Activated CD8-positive, alpha-beta T cell treated with anti-CD3 and anti-CD28 coated beads for 36 hours (primary cell): ENCODE results near the gene FLNA. TPM values are rescaled to one million over a fixed set of nuclear protein-coding genes. Genes with fewer than 3 reads are reported as not detected.

Experiments
- ATAC-seq: fragments of 200-7000 bp; cut with Tn5 transposase; one replicate; pipeline ENCODE4 v1.10.0; 2021; ENCODE audit warnings: mild to moderate bottlenecking, moderate library complexity
- CTCF ChIA-PET: fragments of 350-600 bp; sonication (Branson Sonifier 250); formaldehyde crosslinking; loops from one replicate; lab custom pipeline; 2021; ENCODE audit warnings: antibody characterized with exemption; lab: Charles Lee
- POLR2A ChIA-PET: fragments of 350-600 bp; sonication (Branson Sonifier 250); formaldehyde crosslinking; loops from one replicate; lab custom pipeline; 2021; ENCODE audit warnings: antibody characterized with exemption; lab: Charles Lee
- DNase-seq: peaks from one replicate; pipeline ENCODE4 v3.0.0-alpha.2; 2020
- H3K27ac Mint-ChIP-seq: one replicate; pipeline ENCODE4 v1.8.0; 2021; ENCODE audit warnings: mild to moderate bottlenecking, mixed read lengths
- H3K27me3 Mint-ChIP-seq: one replicate; pipeline ENCODE4 v1.8.0; 2021; ENCODE audit warnings: mixed read lengths
- H3K36me3 Mint-ChIP-seq: one replicate; pipeline ENCODE4 v1.8.0; 2021; ENCODE audit warnings: low read depth, mixed read lengths
- H3K4me1 Mint-ChIP-seq: one replicate; pipeline ENCODE4 v1.8.0; 2021; ENCODE audit warnings: low read depth, mixed read lengths
- H3K4me3 Mint-ChIP-seq: one replicate; pipeline ENCODE4 v1.8.0; 2021; ENCODE audit warnings: mild to moderate bottlenecking, moderate library complexity, mixed read lengths
- H3K9me3 Mint-ChIP-seq: one replicate; pipeline ENCODE4 v1.8.0; 2021; ENCODE audit warnings: mixed read lengths
- intact Hi-C: fragments of 100-400 bp; cut with micrococcal nuclease; formaldehyde crosslinking; loops from one replicate; pipeline ENCODE4 v1.10.0; 2022
- total RNA-seq, 2 experiments: library from RNA; stranded (reverse); gene quantifications; one replicate each; pipeline ENCODE4 v1.2.3, GENCODE V29; 2021
- TF ChIP-seq, protein P1 (sequence below): fragments of 200-600 bp; IDR thresholded peaks from one replicate; pipeline ENCODE4 v1.8.0; 2022; ENCODE audit warnings: antibody characterized with exemption, mild to moderate bottlenecking

FLNA gene
- total RNA-seq, 2 experiments from 2014 or later: 1,057 to 1,091 TPM

DNA sequence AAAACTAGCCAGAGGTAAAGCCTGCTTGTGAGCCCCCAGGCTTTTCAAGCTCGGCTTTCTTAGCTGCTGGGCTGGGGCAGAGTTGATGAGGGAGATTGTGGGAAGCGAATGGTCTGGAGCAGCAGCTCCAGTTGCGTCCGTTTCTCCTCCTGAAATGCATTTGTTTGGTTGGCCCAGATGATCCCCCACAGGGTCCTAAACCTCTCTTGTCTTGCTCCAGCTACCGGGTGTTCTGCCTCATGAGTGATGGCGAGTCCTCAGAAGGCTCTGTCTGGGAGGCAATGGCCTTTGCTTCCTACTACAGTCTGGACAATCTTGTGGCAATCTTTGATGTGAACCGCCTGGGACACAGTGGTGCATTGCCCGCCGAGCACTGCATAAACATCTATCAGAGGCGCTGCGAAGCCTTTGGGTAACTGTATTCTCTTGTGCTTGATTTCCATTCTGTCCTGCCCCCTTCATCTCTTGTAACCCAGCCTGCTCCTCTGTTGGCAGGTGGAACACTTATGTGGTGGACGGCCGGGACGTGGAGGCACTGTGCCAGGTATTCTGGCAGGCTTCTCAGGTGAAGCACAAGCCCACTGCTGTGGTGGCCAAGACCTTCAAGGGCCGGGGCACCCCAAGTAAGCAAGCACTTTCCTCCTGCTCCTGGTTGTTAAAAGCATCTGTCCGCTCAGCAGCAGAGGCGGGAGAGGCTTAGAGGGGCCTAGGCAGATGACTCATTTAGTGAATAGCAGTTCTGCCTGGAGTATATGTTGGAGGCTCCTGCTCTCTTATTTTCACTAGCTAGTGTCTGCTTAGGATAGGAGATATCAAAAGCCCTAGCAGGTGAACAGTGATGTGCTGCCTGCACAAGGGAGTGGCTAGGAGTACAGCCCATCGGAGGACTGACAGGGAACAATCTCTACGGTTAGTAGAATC, 63.6 kb downstream of the FLNA start:
- peaks cover 63% of the 10 kb centered on the region for H3K4me1 Mint-ChIP-seq
- H3K36me3 Mint-ChIP-seq: no peaks in the 10 kb centered on the region
- ChIA-PET POLR2A (no interaction called here), CTCF (no interaction called here)
- peak; percentile 37 for ATAC-seq
- no peaks in the 10 kb centered on the region for H3K27me3 Mint-ChIP-seq
- TF ChIP-seq, protein P1, sequence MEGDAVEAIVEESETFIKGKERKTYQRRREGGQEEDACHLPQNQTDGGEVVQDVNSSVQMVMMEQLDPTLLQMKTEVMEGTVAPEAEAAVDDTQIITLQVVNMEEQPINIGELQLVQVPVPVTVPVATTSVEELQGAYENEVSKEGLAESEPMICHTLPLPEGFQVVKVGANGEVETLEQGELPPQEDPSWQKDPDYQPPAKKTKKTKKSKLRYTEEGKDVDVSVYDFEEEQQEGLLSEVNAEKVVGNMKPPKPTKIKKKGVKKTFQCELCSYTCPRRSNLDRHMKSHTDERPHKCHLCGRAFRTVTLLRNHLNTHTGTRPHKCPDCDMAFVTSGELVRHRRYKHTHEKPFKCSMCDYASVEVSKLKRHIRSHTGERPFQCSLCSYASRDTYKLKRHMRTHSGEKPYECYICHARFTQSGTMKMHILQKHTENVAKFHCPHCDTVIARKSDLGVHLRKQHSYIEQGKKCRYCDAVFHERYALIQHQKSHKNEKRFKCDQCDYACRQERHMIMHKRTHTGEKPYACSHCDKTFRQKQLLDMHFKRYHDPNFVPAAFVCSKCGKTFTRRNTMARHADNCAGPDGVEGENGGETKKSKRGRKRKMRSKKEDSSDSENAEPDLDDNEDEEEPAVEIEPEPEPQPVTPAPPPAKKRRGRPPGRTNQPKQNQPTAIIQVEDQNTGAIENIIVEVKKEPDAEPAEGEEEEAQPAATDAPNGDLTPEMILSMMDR: no peak
- no peaks in the 10 kb centered on the region for H3K9me3 Mint-ChIP-seq
- H3K4me3 Mint-ChIP-seq: no peak overlapping the region
- no peak overlapping the region for H3K27ac Mint-ChIP-seq
- peak; percentile 26 for DNase-seq
- intact Hi-C loops: no loop called here

DNA sequence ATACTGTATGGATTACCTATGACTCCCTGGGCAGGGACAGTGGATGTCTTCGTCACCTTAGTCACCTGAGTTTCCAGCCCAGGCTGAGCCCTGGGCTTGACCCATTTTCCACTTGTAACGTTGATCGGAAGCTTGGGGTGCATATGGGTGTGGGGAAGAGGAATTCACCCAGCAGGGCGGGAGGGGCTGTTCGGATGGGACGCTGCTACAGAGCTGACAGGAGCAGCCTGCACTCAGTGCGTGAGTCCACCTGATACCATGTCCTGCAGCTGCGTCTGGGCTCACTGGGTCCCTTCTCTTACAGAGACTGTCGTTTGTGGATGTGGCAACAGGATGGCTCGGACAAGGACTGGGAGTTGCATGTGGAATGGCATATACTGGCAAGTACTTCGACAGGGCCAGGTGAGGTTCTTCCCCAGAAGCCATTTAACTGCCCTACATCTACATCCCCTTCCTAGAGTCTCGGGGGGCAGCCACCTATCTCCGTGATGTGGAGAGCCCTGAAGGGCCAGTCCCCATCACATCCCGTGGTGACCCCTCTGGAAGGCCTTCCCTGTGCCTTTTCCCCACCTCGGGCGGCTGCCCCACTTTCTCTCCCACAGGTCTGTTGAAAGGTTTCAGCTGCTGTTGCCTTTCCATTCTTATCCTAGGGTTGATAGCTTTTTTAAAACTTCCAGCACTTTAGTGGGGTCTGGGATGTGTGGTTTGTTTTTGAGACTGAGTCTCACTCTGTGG, 65.2 kb downstream of the FLNA start:
- no peaks in the 10 kb centered on the region for H3K27me3 Mint-ChIP-seq
- no peaks in the 10 kb centered on the region for H3K9me3 Mint-ChIP-seq
- TF ChIP-seq, protein P1: no peak
- no peak overlapping the region for H3K27ac Mint-ChIP-seq
- peaks cover 54% of the 10 kb centered on the region for H3K4me1 Mint-ChIP-seq
- intact Hi-C loops: no loop called here
- CTCF ChIA-PET: interaction anchor here (1.1 to 1.6 kb wide), 4 partner anchors 10 to 174 kb away, joined by 3 to 10 read pairs (median 4); no protein-coding TSS in a partner anchor
- no peak for ATAC-seq
- no peaks in the 10 kb centered on the region for H3K36me3 Mint-ChIP-seq
- no peak overlapping the region for H3K4me3 Mint-ChIP-seq
- POLR2A ChIA-PET: no interaction called here
- DNase-seq: no peak

DNA sequence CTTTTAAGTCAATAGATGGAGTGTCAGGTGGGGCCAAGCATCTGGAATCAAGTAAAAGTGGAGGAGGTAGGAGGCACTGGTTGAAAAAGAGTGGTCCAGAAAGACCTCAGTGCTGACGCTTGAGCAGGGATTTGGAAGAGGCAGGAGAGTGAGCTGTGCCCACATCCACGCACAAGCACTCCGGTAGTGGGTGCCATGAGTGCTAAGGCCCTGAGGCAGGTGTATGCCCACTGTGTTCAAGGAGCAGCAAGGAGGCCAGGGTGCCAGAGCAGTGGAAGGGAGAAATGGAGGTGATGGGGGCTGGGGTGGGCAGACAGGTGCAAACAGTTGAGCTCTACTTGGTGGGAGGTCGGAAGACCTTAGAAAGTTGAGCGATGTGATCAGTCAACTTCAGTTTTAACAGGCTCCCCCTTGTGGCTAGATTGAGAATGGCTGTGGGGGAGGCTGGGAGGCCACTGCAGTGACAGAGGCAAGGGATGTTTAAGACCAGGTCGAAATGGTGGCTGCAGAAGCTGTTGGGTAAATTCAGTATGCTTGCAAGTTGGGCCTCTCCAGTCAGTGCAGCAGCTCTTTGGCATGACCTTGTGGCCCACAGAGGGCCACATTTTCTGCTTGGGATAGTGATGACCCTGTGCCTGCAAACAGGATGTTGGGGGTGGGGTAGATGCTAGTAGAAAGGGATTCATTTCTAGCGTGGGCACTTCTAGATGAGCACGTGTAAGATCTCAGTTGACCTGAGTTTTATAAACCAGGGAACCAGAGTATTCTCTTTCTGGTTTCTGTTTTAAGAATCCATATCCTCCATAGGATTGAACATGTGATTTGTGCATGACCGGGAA, 66.1 kb downstream of the FLNA start:
- ChIA-PET POLR2A (interaction anchor here (0.7 kb wide), 1 partner anchor 10 kb away, joined by 3 read pairs; no protein-coding TSS in a partner anchor), CTCF (interaction anchor here (0.8 to 1.6 kb wide), 6 partner anchors 9 to 173 kb away, joined by 3 to 10 read pairs (median 4); no protein-coding TSS in a partner anchor)
- no peaks in the 10 kb centered on the region for H3K9me3 Mint-ChIP-seq
- H3K36me3 Mint-ChIP-seq: no peaks in the 10 kb centered on the region
- H3K27ac Mint-ChIP-seq: peak overlapping the region; percentile 53
- peak; percentile 90 for DNase-seq
- no peaks in the 10 kb centered on the region for H3K27me3 Mint-ChIP-seq
- intact Hi-C loops: no loop called here
- peaks cover 45% of the 10 kb centered on the region for H3K4me1 Mint-ChIP-seq
- TF ChIP-seq, protein P1: peak; percentile 71
- H3K4me3 Mint-ChIP-seq: no peak overlapping the region
- peak; percentile 72 for ATAC-seq

DNA sequence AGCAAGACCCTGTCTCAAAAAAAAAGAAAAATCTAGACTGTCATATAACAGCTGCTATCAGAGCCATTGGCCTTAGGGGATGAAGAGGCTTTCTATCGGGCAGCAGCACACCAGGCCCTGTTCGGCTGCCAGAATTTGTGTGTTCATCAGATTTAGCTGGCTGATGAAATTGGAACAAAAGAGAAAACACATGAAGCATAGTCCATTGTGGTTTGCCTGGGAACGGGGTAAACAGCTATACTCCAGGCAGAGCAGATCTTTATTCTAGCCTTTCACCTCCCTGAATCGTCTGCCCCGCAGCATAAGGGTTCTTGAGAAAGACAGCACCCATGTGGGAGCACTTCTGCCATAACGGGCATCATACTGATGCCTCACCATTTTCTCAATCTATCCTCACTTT, 67.2 kb downstream of the FLNA start:
- no peak for DNase-seq

More for the DNA sequence above, 67.2 kb downstream of the FLNA start:
- TF ChIP-seq, protein P1: no peak
- Mint-ChIP-seq H3K4me3 (no peak overlapping the region), H3K27ac (no peak overlapping the region), H3K4me1 (peaks cover 35% of the 10 kb centered on the region), H3K9me3 (no peaks in the 10 kb centered on the region), H3K27me3 (no peaks in the 10 kb centered on the region), H3K36me3 (no peaks in the 10 kb centered on the region)
- intact Hi-C loops: no loop called here
- ATAC-seq: no peak
- POLR2A ChIA-PET: no interaction called here
- CTCF ChIA-PET: no interaction called here
